ENCODE measurements around the gene MRPS18A. TPM values are rescaled to one million over a fixed set of nuclear protein-coding genes. Genes with fewer than 3 reads are reported as not detected.

Gene MRPS18A
- total and polyA plus RNA-seq, 2 of the 13 experiments (the other 11 are each of a cell fraction or from before 2014, with no cell fraction given) = 87.8 to 89.1 TPM

GRCh38 chr6:43628393-43629103 is 59.0 kb downstream of the MRPS18A start (continued):
- TF ChIP-seq EEA1 (CRISPR knock-in tag; IDR thresholded peaks at IDR 0.05; ENCODE audit: borderline replicate concordance) (peak; percentile 70; the same call in 1 of the 2 replicates), ZBTB34 (CRISPR knock-in tag; IDR thresholded peaks at IDR 0.05) (peak; percentile 16; the same call in 1 of the 2 replicates), ZNF605 (CRISPR knock-in tag; IDR thresholded peaks at IDR 0.05) (peak; percentile 28; the same call in 1 of the 2 replicates), ZNF512 (CRISPR knock-in tag; IDR thresholded peaks at IDR 0.05) (no peak), NRL (CRISPR knock-in tag; IDR thresholded peaks at IDR 0.05; ENCODE audit: borderline replicate concordance) (peak; percentile 65; the same call in 1 of the 2 replicates), ZBTB7B (CRISPR knock-in tag; IDR thresholded peaks at IDR 0.05) (peak; percentile 44; the same call in 1 of the 2 replicates), XBP1 (CRISPR knock-in tag; IDR thresholded peaks at IDR 0.05) (no peak), MAF1 (CRISPR knock-in tag; IDR thresholded peaks at IDR 0.05; ENCODE audit: borderline replicate concordance) (no peak), KDM2A (CRISPR knock-in tag; IDR thresholded peaks at IDR 0.05; ENCODE audit: borderline replicate concordance, low read depth) (no peak; the same call in 1 of the 2 replicates), ZNF576 (CRISPR knock-in tag; IDR thresholded peaks at IDR 0.05) (no peak), MAZ (IDR thresholded peaks at IDR 0.05; ENCODE audit: borderline replicate concordance, low read depth, low read length) (no peak; the same call in 1 of the 2 replicates), MAZ (CRISPR knock-in tag; IDR thresholded peaks at IDR 0.05; ENCODE audit: low read depth) (no peak), JUND (CRISPR knock-in tag; IDR thresholded peaks at IDR 0.05) (no peak), SMARCE1 (IDR thresholded peaks at IDR 0.05; ENCODE audit: borderline replicate concordance) (no peak), KLF6 (CRISPR knock-in tag; IDR thresholded peaks at IDR 0.05) (0 out of 2 replicates have a peak, but pooled peaks have one; percentile 18)
- TF ChIP-seq, protein P1, sequence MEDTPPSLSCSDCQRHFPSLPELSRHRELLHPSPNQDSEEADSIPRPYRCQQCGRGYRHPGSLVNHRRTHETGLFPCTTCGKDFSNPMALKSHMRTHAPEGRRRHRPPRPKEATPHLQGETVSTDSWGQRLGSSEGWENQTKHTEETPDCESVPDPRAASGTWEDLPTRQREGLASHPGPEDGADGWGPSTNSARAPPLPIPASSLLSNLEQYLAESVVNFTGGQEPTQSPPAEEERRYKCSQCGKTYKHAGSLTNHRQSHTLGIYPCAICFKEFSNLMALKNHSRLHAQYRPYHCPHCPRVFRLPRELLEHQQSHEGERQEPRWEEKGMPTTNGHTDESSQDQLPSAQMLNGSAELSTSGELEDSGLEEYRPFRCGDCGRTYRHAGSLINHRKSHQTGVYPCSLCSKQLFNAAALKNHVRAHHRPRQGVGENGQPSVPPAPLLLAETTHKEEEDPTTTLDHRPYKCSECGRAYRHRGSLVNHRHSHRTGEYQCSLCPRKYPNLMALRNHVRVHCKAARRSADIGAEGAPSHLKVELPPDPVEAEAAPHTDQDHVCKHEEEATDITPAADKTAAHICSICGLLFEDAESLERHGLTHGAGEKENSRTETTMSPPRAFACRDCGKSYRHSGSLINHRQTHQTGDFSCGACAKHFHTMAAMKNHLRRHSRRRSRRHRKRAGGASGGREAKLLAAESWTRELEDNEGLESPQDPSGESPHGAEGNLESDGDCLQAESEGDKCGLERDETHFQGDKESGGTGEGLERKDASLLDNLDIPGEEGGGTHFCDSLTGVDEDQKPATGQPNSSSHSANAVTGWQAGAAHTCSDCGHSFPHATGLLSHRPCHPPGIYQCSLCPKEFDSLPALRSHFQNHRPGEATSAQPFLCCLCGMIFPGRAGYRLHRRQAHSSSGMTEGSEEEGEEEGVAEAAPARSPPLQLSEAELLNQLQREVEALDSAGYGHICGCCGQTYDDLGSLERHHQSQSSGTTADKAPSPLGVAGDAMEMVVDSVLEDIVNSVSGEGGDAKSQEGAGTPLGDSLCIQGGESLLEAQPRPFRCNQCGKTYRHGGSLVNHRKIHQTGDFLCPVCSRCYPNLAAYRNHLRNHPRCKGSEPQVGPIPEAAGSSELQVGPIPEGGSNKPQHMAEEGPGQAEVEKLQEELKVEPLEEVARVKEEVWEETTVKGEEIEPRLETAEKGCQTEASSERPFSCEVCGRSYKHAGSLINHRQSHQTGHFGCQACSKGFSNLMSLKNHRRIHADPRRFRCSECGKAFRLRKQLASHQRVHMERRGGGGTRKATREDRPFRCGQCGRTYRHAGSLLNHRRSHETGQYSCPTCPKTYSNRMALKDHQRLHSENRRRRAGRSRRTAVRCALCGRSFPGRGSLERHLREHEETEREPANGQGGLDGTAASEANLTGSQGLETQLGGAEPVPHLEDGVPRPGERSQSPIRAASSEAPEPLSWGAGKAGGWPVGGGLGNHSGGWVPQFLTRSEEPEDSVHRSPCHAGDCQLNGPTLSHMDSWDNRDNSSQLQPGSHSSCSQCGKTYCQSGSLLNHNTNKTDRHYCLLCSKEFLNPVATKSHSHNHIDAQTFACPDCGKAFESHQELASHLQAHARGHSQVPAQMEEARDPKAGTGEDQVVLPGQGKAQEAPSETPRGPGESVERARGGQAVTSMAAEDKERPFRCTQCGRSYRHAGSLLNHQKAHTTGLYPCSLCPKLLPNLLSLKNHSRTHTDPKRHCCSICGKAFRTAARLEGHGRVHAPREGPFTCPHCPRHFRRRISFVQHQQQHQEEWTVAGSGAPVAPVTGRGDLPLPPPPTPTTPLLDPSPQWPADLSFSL (CRISPR knock-in tag; IDR thresholded peaks at IDR 0.05) = peak; percentile 85; the same call in 1 of the 2 replicates
- TF ChIP-seq, protein P2, sequence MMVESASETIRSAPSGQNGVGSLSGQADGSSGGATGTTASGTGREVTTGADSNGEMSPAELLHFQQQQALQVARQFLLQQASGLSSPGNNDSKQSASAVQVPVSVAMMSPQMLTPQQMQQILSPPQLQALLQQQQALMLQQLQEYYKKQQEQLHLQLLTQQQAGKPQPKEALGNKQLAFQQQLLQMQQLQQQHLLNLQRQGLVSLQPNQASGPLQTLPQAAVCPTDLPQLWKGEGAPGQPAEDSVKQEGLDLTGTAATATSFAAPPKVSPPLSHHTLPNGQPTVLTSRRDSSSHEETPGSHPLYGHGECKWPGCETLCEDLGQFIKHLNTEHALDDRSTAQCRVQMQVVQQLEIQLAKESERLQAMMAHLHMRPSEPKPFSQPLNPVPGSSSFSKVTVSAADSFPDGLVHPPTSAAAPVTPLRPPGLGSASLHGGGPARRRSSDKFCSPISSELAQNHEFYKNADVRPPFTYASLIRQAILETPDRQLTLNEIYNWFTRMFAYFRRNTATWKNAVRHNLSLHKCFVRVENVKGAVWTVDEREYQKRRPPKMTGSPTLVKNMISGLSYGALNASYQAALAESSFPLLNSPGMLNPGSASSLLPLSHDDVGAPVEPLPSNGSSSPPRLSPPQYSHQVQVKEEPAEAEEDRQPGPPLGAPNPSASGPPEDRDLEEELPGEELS (CRISPR knock-in tag; IDR thresholded peaks at IDR 0.05) = no peak

Measured in HepG2 (cell line).